Measurements from ENCODE around the gene SDK2. TPM values are rescaled to one million over a fixed set of nuclear protein-coding genes. Genes with fewer than 3 reads are reported as not detected.

The SDK2 gene
- total and polyA plus RNA-seq, 9 donors = 0.40 to 5.4 (median 0.96) TPM

GRCh38 chr17:73467651-73468050, 176.6 kb downstream of the SDK2 start:
- 80 to 89% (median 87%) methylated on average over 6 of the region's 6 CpGs for WGBS, 3 donors
- Histone ChIP-seq H3K9me3 (no peaks in the 10 kb centered on the region), H3K4me3 (no peak overlapping the region), H3K27ac (no peak overlapping the region), H3K27me3 (no peaks in the 10 kb centered on the region), H3K36me3 (no peaks in the 10 kb centered on the region), H3K4me1 (ENCODE audit: insufficient read depth) (no peaks in the 10 kb centered on the region)
- no peak for TF ChIP-seq POLR2A (IDR thresholded peaks at IDR 0.05)
- TF ChIP-seq CTCF (IDR thresholded peaks at IDR 0.05) = no peak
- TF ChIP-seq EP300 (IDR thresholded peaks at IDR 0.05) = no peak
- intact Hi-C loops (cut with DNase I) = no loop called here
- no peak for DNase-seq

- Histone ChIP-seq H3K27ac (no peak overlapping the region), H3K9me3 (no peaks in the 10 kb centered on the region), H3K36me3 (no peaks in the 10 kb centered on the region), H3K4me3 (no peak overlapping the region), H3K27me3 (no peaks in the 10 kb centered on the region), H3K4me1 (ENCODE audit: insufficient read depth) (no peaks in the 10 kb centered on the region)
- no peak for DNase-seq
- no peak for TF ChIP-seq EP300 (IDR thresholded peaks at IDR 0.05)
- TF ChIP-seq POLR2A (IDR thresholded peaks at IDR 0.05) = no peak
- TF ChIP-seq CTCF (IDR thresholded peaks at IDR 0.05) = no peak
- WGBS, 3 donors = 82 to 89% (median 86%) methylated on average over 15 of the region's 15 CpGs
- intact Hi-C loops (cut with DNase I) = no loop called here
Measured at GRCh38 chr17:73466704-73467433, 177.4 kb downstream of the SDK2 start.

GRCh38 chr17:73465953-73466230, 178.4 kb downstream of the SDK2 start:
- WGBS, 3 donors = 77 to 100% (median 95%) methylated on average over 2 of the region's 2 CpGs
- Histone ChIP-seq H3K4me1 (ENCODE audit: insufficient read depth) (no peaks in the 10 kb centered on the region), H3K36me3 (no peaks in the 10 kb centered on the region), H3K27ac (no peak overlapping the region), H3K4me3 (no peak overlapping the region), H3K9me3 (no peaks in the 10 kb centered on the region), H3K27me3 (no peaks in the 10 kb centered on the region)
- intact Hi-C loops (cut with DNase I) = no loop called here
- TF ChIP-seq POLR2A (IDR thresholded peaks at IDR 0.05) = no peak
- no peak for TF ChIP-seq EP300 (IDR thresholded peaks at IDR 0.05)
- no peak for TF ChIP-seq CTCF (IDR thresholded peaks at IDR 0.05)
- no peak for DNase-seq

GRCh38 chr17:73465130-73465952, 178.9 kb downstream of the SDK2 start:
- intact Hi-C loops (cut with DNase I) = no loop called here
- Histone ChIP-seq H3K36me3 (no peaks in the 10 kb centered on the region), H3K4me1 (ENCODE audit: insufficient read depth) (no peaks in the 10 kb centered on the region), H3K9me3 (no peaks in the 10 kb centered on the region), H3K27me3 (no peaks in the 10 kb centered on the region), H3K4me3 (no peak overlapping the region), H3K27ac (no peak overlapping the region)
- 80 to 81% (median 80%) methylated on average over 9 of the region's 9 CpGs for WGBS, 3 donors
- TF ChIP-seq POLR2A (IDR thresholded peaks at IDR 0.05) (no peak), CTCF (IDR thresholded peaks at IDR 0.05) (no peak), EP300 (IDR thresholded peaks at IDR 0.05) (no peak)
- no peak for DNase-seq

Measured in ovary (tissue), 9 donors.